GM21367 (cell line): ENCODE measurements around the gene SLC8A1.
A peak's percentile ranks its signal among the peaks of the same experiment; 100 is the strongest.

Experiments used
- ATAC-seq: cut with Tn5 transposase; IDR thresholded peaks from one replicate; pipeline ENCODE4 v1.9.1; 2021; ENCODE audit not compliant: unreplicated experiment

Gene SLC8A1

DNA sequence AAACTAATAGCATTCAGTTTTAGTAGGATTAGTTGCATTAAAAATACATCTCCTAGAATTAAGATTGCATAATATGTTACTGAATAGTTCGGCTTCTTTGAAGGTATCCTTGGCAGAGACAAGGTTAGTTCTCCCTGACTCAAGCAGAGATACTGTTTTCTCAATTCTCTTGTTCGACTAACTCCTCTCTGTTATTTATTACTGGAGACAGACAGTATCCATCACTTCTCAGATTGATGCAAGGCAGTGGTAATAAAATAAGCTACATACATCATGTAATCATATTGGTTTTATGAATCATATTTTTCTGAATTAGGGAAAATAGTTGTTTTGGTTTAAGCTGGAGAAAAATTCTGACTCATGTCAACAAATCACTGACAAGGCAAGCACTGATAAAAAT is 134.8 kb downstream of the SLC8A1 start:
- no peak for ATAC-seq

- no peak for ATAC-seq
These were observed 135.3 kb downstream of the SLC8A1 start for GRCh38 chr2:40316620-40317019.

GRCh38 chr2:40315683-40316082 is 136.2 kb downstream of the SLC8A1 start:
- ATAC-seq = no peak

- ATAC-seq = no peak
These were observed 140.9 kb downstream of the SLC8A1 start for GRCh38 chr2:40311026-40311425.

GRCh38 chr2:40310303-40310702 is 141.6 kb downstream of the SLC8A1 start:
- ATAC-seq = no peak

GRCh38 chr2:40304340-40304739 is 147.6 kb downstream of the SLC8A1 start:
- no peak for ATAC-seq

GRCh38 chr2:40303746-40304145 is 148.1 kb downstream of the SLC8A1 start:
- no peak for ATAC-seq

GRCh38 chr2:40302751-40303325 is 149.1 kb downstream of the SLC8A1 start:
- ATAC-seq = no peak

GRCh38 chr2:40300391-40300790 is 151.5 kb downstream of the SLC8A1 start:
- no peak for ATAC-seq

- ATAC-seq = no peak
These were observed 152.1 kb downstream of the SLC8A1 start for GRCh38 chr2:40299781-40300180.

GRCh38 chr2:40299173-40299572 is 152.7 kb downstream of the SLC8A1 start:
- no peak for ATAC-seq

- no peak for ATAC-seq
These were observed 153.9 kb downstream of the SLC8A1 start for GRCh38 chr2:40298026-40298425.

- ATAC-seq = no peak
These were observed 159.6 kb downstream of the SLC8A1 start for GRCh38 chr2:40292291-40292690.

- ATAC-seq = no peak
These were observed 162.0 kb downstream of the SLC8A1 start for GRCh38 chr2:40289771-40290404.

GRCh38 chr2:40287773-40288172 is 164.1 kb downstream of the SLC8A1 start:
- ATAC-seq = no peak

DNA sequence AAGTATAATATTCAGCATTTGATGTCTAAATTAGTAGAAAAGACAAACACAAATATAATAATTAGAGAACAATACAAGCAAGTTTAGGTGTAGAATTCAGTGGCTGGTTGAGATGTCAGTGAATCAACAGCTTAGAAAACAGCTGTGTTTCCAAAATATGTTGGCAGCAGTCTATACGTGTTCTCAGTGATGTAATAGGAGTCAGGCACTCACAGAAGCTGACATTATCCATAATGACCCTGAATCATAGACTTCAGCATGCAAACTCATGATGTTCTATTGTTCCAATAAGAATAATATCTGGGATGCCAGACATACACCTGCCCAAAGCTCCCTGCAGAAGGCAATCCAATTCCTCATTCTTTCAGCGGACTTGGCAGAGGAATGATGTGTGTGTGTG is 164.7 kb downstream of the SLC8A1 start:
- no peak for ATAC-seq

- no peak for ATAC-seq
These were observed 165.2 kb downstream of the SLC8A1 start for GRCh38 chr2:40286721-40287120.

DNA sequence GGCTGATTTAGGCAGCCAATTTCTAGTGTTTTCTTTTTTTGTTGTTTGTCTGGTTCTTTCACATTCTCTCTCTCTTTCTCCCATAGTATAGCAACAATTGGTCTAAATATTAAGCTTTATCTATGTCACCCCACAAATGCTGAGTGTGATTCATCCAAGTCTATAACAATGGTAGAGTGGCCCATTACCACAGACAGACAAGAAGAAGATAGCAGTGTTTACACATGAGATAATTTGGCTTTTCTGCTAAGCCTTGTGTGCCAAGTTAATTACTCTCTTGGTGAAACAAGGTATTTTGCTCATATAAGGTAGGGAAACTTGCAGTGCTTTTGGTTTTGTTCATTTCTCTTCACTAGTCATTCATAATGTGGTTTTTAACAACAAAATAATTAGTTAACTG is 166.5 kb downstream of the SLC8A1 start:
- no peak for ATAC-seq

DNA sequence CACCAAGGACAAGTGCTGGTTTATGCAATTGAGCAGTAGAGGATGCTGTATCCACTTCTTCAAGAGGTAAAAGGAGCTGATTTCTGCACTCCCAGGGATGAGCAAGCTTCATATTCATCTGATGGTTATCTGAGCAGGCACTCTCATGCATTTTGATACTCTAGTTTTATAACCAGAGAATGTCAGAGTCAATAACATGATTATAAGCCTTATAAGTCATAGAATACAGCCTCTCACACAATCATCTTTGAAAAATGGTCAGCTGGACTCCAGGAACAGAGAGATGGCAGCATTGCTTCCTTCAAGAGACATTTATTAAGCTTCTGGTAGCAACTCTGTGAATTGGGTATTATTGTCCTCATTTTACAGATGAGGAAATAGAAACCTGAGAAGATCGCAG is 167.1 kb downstream of the SLC8A1 start:
- ATAC-seq = no peak

- no peak for ATAC-seq
These were observed 168.6 kb downstream of the SLC8A1 start for GRCh38 chr2:40283111-40283909.

GRCh38 chr2:40282428-40282827 is 169.5 kb downstream of the SLC8A1 start:
- ATAC-seq = peak; percentile 40
